Gastrocnemius medialis (tissue), 4 donors: ENCODE results near the gene CACNG1.

Source experiments
- CTCF ChIP-seq, 5 experiments: fragments of 450-650 bp in 3 of 5; fragments of 200-600 bp in 2 of 5; sonication (generic) in 2 of 5; IDR thresholded peaks in 4 of 5; conservative IDR thresholded peaks in 1 of 5; 1 replicate in 4 of 5; 2 replicates in 1 of 5; pipeline ENCODE4 v1.5.1; 2016 to 2019; ENCODE audit warnings: antibody characterized with exemption in 5 of 5, mild to moderate bottlenecking in 3 of 5, moderate library complexity in 3 of 5
- POLR2A ChIP-seq, 2 donors: fragments of 450-650 bp; IDR thresholded peaks; one replicate each; pipeline ENCODE4 v1.6.1; 2017; ENCODE audit warnings: antibody characterized with exemption in 2 of 2, mild to moderate bottlenecking in 2 of 2, moderate library complexity in 2 of 2

- TF ChIP-seq CTCF (IDR thresholded peaks at IDR 0.05 in 4 of 5, conservative IDR thresholded peaks at IDR 0.05 in 1 of 5) (no peak), POLR2A (IDR thresholded peaks at IDR 0.05) (no peak)
These were observed 41.1 kb upstream of the CACNG1 start for GRCh38 chr17:67003231-67003630.
